Measurements from ENCODE around the gene YTHDC2.

GRCh38 chr5:113578091-113578490 lies 64.6 kb downstream of the YTHDC2 start:
- no peak for TF ChIP-seq TAF1 (IDR thresholded peaks at IDR 0.05; ENCODE audit: borderline replicate concordance, insufficient read depth, low read length)
- no peak for TF ChIP-seq POLR2AphosphoS5 (IDR thresholded peaks at IDR 0.05; ENCODE audit: low read depth, low read length)
- TF ChIP-seq, protein P1, sequence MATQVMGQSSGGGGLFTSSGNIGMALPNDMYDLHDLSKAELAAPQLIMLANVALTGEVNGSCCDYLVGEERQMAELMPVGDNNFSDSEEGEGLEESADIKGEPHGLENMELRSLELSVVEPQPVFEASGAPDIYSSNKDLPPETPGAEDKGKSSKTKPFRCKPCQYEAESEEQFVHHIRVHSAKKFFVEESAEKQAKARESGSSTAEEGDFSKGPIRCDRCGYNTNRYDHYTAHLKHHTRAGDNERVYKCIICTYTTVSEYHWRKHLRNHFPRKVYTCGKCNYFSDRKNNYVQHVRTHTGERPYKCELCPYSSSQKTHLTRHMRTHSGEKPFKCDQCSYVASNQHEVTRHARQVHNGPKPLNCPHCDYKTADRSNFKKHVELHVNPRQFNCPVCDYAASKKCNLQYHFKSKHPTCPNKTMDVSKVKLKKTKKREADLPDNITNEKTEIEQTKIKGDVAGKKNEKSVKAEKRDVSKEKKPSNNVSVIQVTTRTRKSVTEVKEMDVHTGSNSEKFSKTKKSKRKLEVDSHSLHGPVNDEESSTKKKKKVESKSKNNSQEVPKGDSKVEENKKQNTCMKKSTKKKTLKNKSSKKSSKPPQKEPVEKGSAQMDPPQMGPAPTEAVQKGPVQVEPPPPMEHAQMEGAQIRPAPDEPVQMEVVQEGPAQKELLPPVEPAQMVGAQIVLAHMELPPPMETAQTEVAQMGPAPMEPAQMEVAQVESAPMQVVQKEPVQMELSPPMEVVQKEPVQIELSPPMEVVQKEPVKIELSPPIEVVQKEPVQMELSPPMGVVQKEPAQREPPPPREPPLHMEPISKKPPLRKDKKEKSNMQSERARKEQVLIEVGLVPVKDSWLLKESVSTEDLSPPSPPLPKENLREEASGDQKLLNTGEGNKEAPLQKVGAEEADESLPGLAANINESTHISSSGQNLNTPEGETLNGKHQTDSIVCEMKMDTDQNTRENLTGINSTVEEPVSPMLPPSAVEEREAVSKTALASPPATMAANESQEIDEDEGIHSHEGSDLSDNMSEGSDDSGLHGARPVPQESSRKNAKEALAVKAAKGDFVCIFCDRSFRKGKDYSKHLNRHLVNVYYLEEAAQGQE (IDR thresholded peaks at IDR 0.05; ENCODE audit: insufficient read depth in 1 of 2, low read depth in 2 of 2, low read length in 2 of 2) = no peak
- no peak for TF ChIP-seq SIN3A (IDR thresholded peaks at IDR 0.05; ENCODE audit: borderline replicate concordance, insufficient read depth, low read length)
- no peak for TF ChIP-seq FOXP2 (optimal IDR thresholded peaks at IDR 0.05; ENCODE audit: borderline replicate concordance, extremely low read depth, extremely low read length, insufficient read depth)
